Activated naive CD4-positive, alpha-beta T cell treated with anti-CD3 and anti-CD28 coated beads, Interleukin-2, amount 50 U/mL, for 72 hours (primary cell): Measurements from ENCODE around the gene INTS13. TPM values are rescaled to one million over a fixed set of nuclear protein-coding genes. Genes with fewer than 3 reads are reported as not detected.

Source experiments
- ATAC-seq, 2 donors: fragments of 150-1000 bp; cut with Tn5 transposase; 2 replicates each; pipeline ENCODE4 v1.10.0; 2021; ENCODE audit warnings: mild to moderate bottlenecking in 2 of 2, moderate library complexity in 2 of 2
- DNase-seq, 2 donors: peaks; one replicate each; pipeline ENCODE4 v3.0.0; 2021 to 2022; ENCODE audit warnings: low spot score in 2 of 2
- H3K27ac Mint-ChIP-seq, 2 donors: one replicate each; pipeline ENCODE4 v1.8.0; 2022; ENCODE audit warnings: mild to moderate bottlenecking in 2 of 2, mixed read lengths in 2 of 2
- H3K36me3 Mint-ChIP-seq, 2 donors: one replicate each; pipeline ENCODE4 v1.8.0; 2022; ENCODE audit warnings: mixed read lengths in 2 of 2
- H3K9me3 Mint-ChIP-seq, 2 donors: one replicate each; pipeline ENCODE4 v1.8.0; 2022; ENCODE audit warnings: mixed read lengths in 2 of 2
- total RNA-seq, 2 donors: library from RNA; stranded (reverse); gene quantifications; one replicate each; pipeline ENCODE4 v1.2.3, GENCODE V29; 2022

The INTS13 gene
- total RNA-seq, 2 donors from 2014 or later, result 63.9 to 80.7 TPM

- H3K9me3 Mint-ChIP-seq, result no peaks in the 10 kb centered on the region
- no peaks in the 10 kb centered on the region for H3K36me3 Mint-ChIP-seq
- H3K27ac Mint-ChIP-seq, result no peak overlapping the region
- DNase-seq, result no peak
- ATAC-seq, result no peak
These were observed 80.2 kb downstream of the INTS13 start for GRCh38 chr12:26857465-26858176.

- H3K9me3 Mint-ChIP-seq, result no peaks in the 10 kb centered on the region
- no peak overlapping the region for H3K27ac Mint-ChIP-seq
- ATAC-seq, result peak; percentile 36 to 74
- H3K36me3 Mint-ChIP-seq, result no peaks in the 10 kb centered on the region
- no peak for DNase-seq
These were observed 82.4 kb downstream of the INTS13 start for GRCh38 chr12:26855337-26855736.

Other genes with a start within 250 kb of the INTS13 start
- gene ITPR2, start 104.8 kb downstream of the INTS13 start, total RNA-seq, result 10 to 100 TPM; 44.6 to 46.1 TPM
- 10 to 100 TPM; 52.4 to 52.7 TPM for gene FGFR1OP2, start 489 bp upstream of the INTS13 start, total RNA-seq
- gene TM7SF3, start 76.4 kb upstream of the INTS13 start, total RNA-seq, result 10 to 100 TPM; 28.8 to 62.5 TPM
- 10 to 100 TPM; 31.5 to 57.0 TPM for gene MED21, start 84.6 kb upstream of the INTS13 start, total RNA-seq
- not detected for gene C12orf71, start 144.6 kb upstream of the INTS13 start, total RNA-seq